K562 (cell line): ENCODE results near the gene MTF1. TPM values are rescaled to one million over a fixed set of nuclear protein-coding genes. Genes with fewer than 3 reads are reported as not detected.

ENCODE experiments used
- ATAC-seq: fragments of 200-7000 bp; cut with Tn5 transposase; 3 replicates; pipeline ENCODE4 v1.9.1; 2020; ENCODE audit warnings: moderate library complexity
- BruUV-seq: library from RNA; stranded (reverse); fragments of 400-500 nt; replicated peaks from 2 replicates; lab custom pipeline; 2021; lab: Mats Ljungman, UMichigan
- CTCF ChIA-PET: fragments of 300-600 bp; formaldehyde crosslinking; extraction: SDS; loops from one replicate; lab custom pipeline; 2021; ENCODE audit warnings: low intra/inter-chr PET ratio; lab: Yijun Ruan, JAX
- POLR2A ChIA-PET: fragments of 300-600, 350-650 bp; sonication (Branson Sonifier 250); formaldehyde crosslinking; extraction: SDS; loops from one replicate; lab custom pipeline; 2021; ENCODE audit warnings: antibody characterized with exemption, inconsistent platforms; lab: Yijun Ruan, JAX
- DNase-seq, 4 experiments: peaks; one replicate each; pipeline versions ENCODE4 v3.0.0 to v3.0.0-alpha.2; 2011 to 2018; ENCODE audit warnings: low spot score in 3 of 4, mixed read lengths in 3 of 4; ENCODE audit errors: extremely low read depth in 1 of 4
- FAIRE-seq: peaks from 2 replicates; lab custom pipeline; 2011; peaks lifted over from hg19 to GRCh38; lab: Jason Lieb, UNC
- H2AFZ ChIP-seq: 2 replicates; pipeline ENCODE4 v1.6.0; 2011; ENCODE audit warnings: low read depth, low read length, control low read depth, inconsistent platforms
- H3K27ac ChIP-seq: fragments of 200-600 bp; 3 replicates; pipeline ENCODE4 v1.8.0; 2011; ENCODE audit warnings: low read depth, mild to moderate bottlenecking, control low read depth, inconsistent platforms, low read length, moderate library complexity, mixed read lengths; ENCODE audit errors: extremely low read depth
- H3K27me3 ChIP-seq, 2 experiments: fragments of 300-600 bp in 1 of 2; 2 replicates in 1 of 2; 3 replicates in 1 of 2; pipeline versions ENCODE4 v1.6.0 to v1.8.0; 2011; ENCODE audit warnings: inconsistent platforms in 2 of 2, low read length in 2 of 2, mild to moderate bottlenecking in 1 of 2, mixed read lengths in 1 of 2, moderate library complexity in 1 of 2; ENCODE audit not compliant: control insufficient read depth in 2 of 2, insufficient read depth in 2 of 2
- H3K36me3 ChIP-seq: fragments of 300-600 bp; 3 replicates; pipeline ENCODE4 v1.8.0; 2011; ENCODE audit warnings: mild to moderate bottlenecking, low read length, inconsistent platforms; ENCODE audit not compliant: control insufficient read depth, insufficient read depth
- H3K4me1 ChIP-seq, 2 experiments: fragments of 200-600 bp in 1 of 2; replicated peaks in 1 of 2; 2 replicates in 1 of 2; 3 replicates in 1 of 2; pipeline versions ENCODE4 v1.5.1 to v1.8.0; 2011; ENCODE audit warnings: inconsistent platforms in 2 of 2, low read length in 2 of 2, mild to moderate bottlenecking in 1 of 2, mixed read lengths in 1 of 2, moderate library complexity in 1 of 2; ENCODE audit not compliant: control insufficient read depth in 2 of 2, insufficient read depth in 2 of 2
- H3K4me2 ChIP-seq: 2 replicates; pipeline ENCODE4 v1.6.1; 2011; ENCODE audit warnings: low read length, control low read depth, inconsistent platforms, mixed read lengths; ENCODE audit not compliant: insufficient read depth
- H3K4me3 ChIP-seq: fragments of 200-600 bp; sonication (generic), shearing (Covaris generic); 2 replicates; pipeline ENCODE4 v1.5.1; 2016; ENCODE audit warnings: control low read depth, inconsistent platforms
- H3K79me2 ChIP-seq: fragments of 200-600 bp; 3 replicates; pipeline ENCODE4 v1.8.0; 2011; ENCODE audit warnings: low read length, inconsistent platforms; ENCODE audit not compliant: control insufficient read depth, insufficient read depth
- H3K9ac ChIP-seq, 2 experiments: 2 replicates each; pipeline versions ENCODE4 v1.6.0 to v1.6.1; 2011; ENCODE audit warnings: low read depth in 2 of 2, low read length in 2 of 2, control low read depth in 1 of 2, inconsistent platforms in 1 of 2, mild to moderate bottlenecking in 1 of 2, mixed read lengths in 1 of 2; ENCODE audit not compliant: insufficient read depth in 1 of 2
- H3K9me1 ChIP-seq: one replicate; pipeline ENCODE4 v1.6.0; 2011; ENCODE audit warnings: inconsistent platforms, mild to moderate bottlenecking, low read length, moderate library complexity; ENCODE audit not compliant: control insufficient read depth, insufficient read depth
- H3K9me3 ChIP-seq: replicated peaks from 2 replicates; pipeline ENCODE4 v1.5.1; 2011; ENCODE audit warnings: low read depth, low read length, inconsistent platforms; ENCODE audit not compliant: control insufficient read depth, insufficient read depth
- H4K20me1 ChIP-seq: replicated peaks from 2 replicates; pipeline ENCODE4 v1.6.1; 2011; ENCODE audit warnings: low read length, inconsistent platforms, mixed read lengths; ENCODE audit not compliant: control insufficient read depth, insufficient read depth
- BRD9 ChIP-seq: fragments of 450-650 bp; IDR thresholded peaks from 2 replicates; pipeline ENCODE4 v1.6.1; 2018; ENCODE audit warnings: low read depth; ENCODE audit not compliant: partially characterized antibody
- COPS2 ChIP-seq: fragments of 450-650 bp; conservative IDR thresholded peaks from 2 replicates; pipeline ENCODE4 v1.6.1; 2016; ENCODE audit warnings: mild to moderate bottlenecking, moderate library complexity
- GATAD2B ChIP-seq: fragments of 450-650 bp; IDR thresholded peaks from 2 replicates; pipeline ENCODE4 v1.6.1; 2017; ENCODE audit warnings: mild to moderate bottlenecking, borderline replicate concordance
- HDAC1 ChIP-seq, 2 experiments: fragments of 450-650 bp; IDR thresholded peaks; 2 replicates each; pipeline ENCODE4 v1.6.1; 2016 to 2017; ENCODE audit warnings: inconsistent platforms in 1 of 2, mild to moderate bottlenecking in 1 of 2, moderate library complexity in 1 of 2
- NR1H2 ChIP-seq: sonication (generic); formaldehyde crosslinking; IDR thresholded peaks from 2 replicates; pipeline ENCODE4 v1.4.0; 2020; ENCODE audit warnings: mild to moderate bottlenecking, missing genetic modification reagents
- PML ChIP-seq: IDR thresholded peaks from 2 replicates; pipeline ENCODE4 v1.6.1; 2012; ENCODE audit warnings: low read length, inconsistent platforms
- RB1 ChIP-seq: fragments of 450-650 bp; IDR thresholded peaks from 2 replicates; pipeline ENCODE4 v1.6.1; 2017; ENCODE audit warnings: low read depth, mild to moderate bottlenecking
- ZNF146 ChIP-seq: IDR thresholded peaks from one replicate; pipeline ENCODE4 v1.6.1; 2018; ENCODE audit warnings: missing compliant biosample characterization; ENCODE audit not compliant: unreplicated experiment
- ZNF263 ChIP-seq: sonication (generic); formaldehyde crosslinking; IDR thresholded peaks from 2 replicates; pipeline ENCODE4 v1.8.0; 2022; ENCODE audit warnings: mild to moderate bottlenecking, missing genetic modification reagents, borderline replicate concordance
- ZNF354B ChIP-seq: fragments of 250-450 bp; sonication (Bioruptor Pico); IDR thresholded peaks from 2 replicates; pipeline ENCODE4 v1.4.0; 2020
- WGBS: fragments of 100-300 bp; shearing (Covaris generic); methylation state at CpG from one replicate; pipeline ENCODE4 v1.1.6; 2016; ENCODE audit warnings: low coverage, mixed read lengths; ENCODE audit not compliant: insufficient coverage; ENCODE audit errors: missing lambda C conversion rate; 5-methylcytosine and 5-hydroxymethylcytosine counted together
- in situ Hi-C: fragments of 300-500 bp; cut with MboI; formaldehyde crosslinking; loops from 4 replicates; pipeline ENCODE4 v1.15.0; 2018; ENCODE audit warnings: inconsistent platforms, mixed read lengths
- intact Hi-C: fragments of 100-400 bp; cut with micrococcal nuclease; formaldehyde crosslinking; loops from 2 replicates; pipeline ENCODE4 v1.14.2; 2022
- polyA plus RNA-seq, 8 experiments: library from polyadenylated mRNA; depleted of rRNA in 4 of 8; stranded (reverse) in 5 of 8; unstranded in 3 of 8; fragments of >200 nt; fragmentation: Nextera tagmentation in 2 of 8; fragmentation: Illumina TruSeq in 1 of 8; extraction: Ambion mirVana in 2 of 8; extraction: Trizol in 1 of 8; gene quantifications; 2 replicates each; pipeline versions ENCODE4 v1.2.1 to v1.2.3, GENCODE V29; 2011 to 2014; ENCODE audit warnings: inconsistent platforms in 1 of 8, missing spikeins in 1 of 8
- total RNA-seq, 7 experiments: library from RNA; depleted of rRNA in 6 of 7; stranded (reverse); fragments of >200 nt in 6 of 7; fragmentation: Illumina TruSeq in 2 of 7; extraction: Trizol in 2 of 7; gene quantifications; 2 replicates each; pipeline versions ENCODE4 v1.2.1 to v1.2.3, GENCODE V29; 2011 to 2021; ENCODE audit warnings: low replicate concordance in 1 of 7
- TF ChIP-seq, protein P1 (sequence below): fragments of 450-650 bp; IDR thresholded peaks from 2 replicates; pipeline ENCODE4 v1.6.1; 2017; ENCODE audit warnings: antibody characterized with exemption
- TF ChIP-seq, protein P2 (sequence below), 2 experiments: fragments of 450-650 bp; IDR thresholded peaks; 2 replicates each; pipeline ENCODE4 v1.6.1; 2016; ENCODE audit warnings: mild to moderate bottlenecking in 2 of 2, borderline replicate concordance in 1 of 2, low read depth in 1 of 2, moderate library complexity in 1 of 2
- TF ChIP-seq, protein P3 (sequence below): fragments of 450-650 bp; IDR thresholded peaks from 2 replicates; pipeline ENCODE4 v1.6.1; 2016

Gene MTF1
- total and polyA plus RNA-seq, 9 of the 15 experiments (the other 6 are each of a cell fraction or from before 2014, with no cell fraction given), result 1.1 to 12.2 (median 4.3) TPM

DNA sequence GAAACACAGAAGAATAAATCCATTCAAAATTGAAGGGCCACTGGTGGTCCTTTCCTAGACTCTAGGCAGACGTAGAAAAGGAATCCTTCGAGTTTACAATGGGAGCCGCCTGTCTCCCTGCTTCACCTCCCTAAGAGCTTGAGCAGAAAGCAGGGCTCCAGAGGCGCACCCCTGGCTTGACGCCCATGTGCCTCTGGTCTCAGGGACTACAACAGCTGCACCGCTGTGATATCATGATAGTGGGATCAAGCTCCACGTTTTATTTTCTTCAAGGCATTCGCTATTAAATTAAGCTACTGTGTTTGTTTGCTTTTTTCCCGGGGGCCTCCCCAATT lies 52.2 kb downstream of the MTF1 start:
- peaks cover 3% of the 10 kb centered on the region for H3K9me1 ChIP-seq
- CTCF ChIA-PET, result no interaction called here
- H3K79me2 ChIP-seq, result peaks cover 52% of the 10 kb centered on the region
- POLR2A ChIA-PET, result interaction anchor here (0.5 to 2.3 kb wide), 7 partner anchors 9 to 133 kb away, joined by 3 to 18 read pairs (median 4); partner anchors contain the start of gene MTF1
- H3K27ac ChIP-seq, result peak overlapping the region; percentile 78
- H3K9me3 ChIP-seq, result no peaks in the 10 kb centered on the region
- peak overlapping the region; percentile 90 for H3K4me2 ChIP-seq
- peak overlapping the region; percentile 55 for H2AFZ ChIP-seq
- under 1% methylated on average over 9 of the region's 9 CpGs for WGBS
- intact Hi-C loops (no loop called here), in situ Hi-C loops (no loop called here)
- DNase-seq (peak; percentile 56 to 63 (median 57)), FAIRE-seq (no peak), ATAC-seq (no peak)
- no peaks in the 10 kb centered on the region for H3K27me3 ChIP-seq
- no TSS peak for BruUV-seq
- peaks cover 13% of the 10 kb centered on the region for H4K20me1 ChIP-seq
- peak overlapping the region; percentile 87 to 98 for H3K9ac ChIP-seq
- H3K4me3 ChIP-seq, result peak overlapping the region; percentile 93
- H3K4me1 ChIP-seq, result peaks cover 18 to 25% of the 10 kb centered on the region in 2 experiments; a peak in 4 of 5 replicates
- peaks cover 73% of the 10 kb centered on the region for H3K36me3 ChIP-seq
- TF ChIP-seq COPS2 (no peak), GATAD2B (no peak), PML (no peak), NR1H2 (CRISPR knock-in tag) (no peak), ZNF263 (CRISPR knock-in tag) (no peak), BRD9 (no peak), RB1 (no peak), HDAC1 (IDR thresholded peaks at IDR 0.05) (no peak), ZNF146 (CRISPR knock-in tag) (no peak), ZNF354B (no peak)
- TF ChIP-seq, protein P1, sequence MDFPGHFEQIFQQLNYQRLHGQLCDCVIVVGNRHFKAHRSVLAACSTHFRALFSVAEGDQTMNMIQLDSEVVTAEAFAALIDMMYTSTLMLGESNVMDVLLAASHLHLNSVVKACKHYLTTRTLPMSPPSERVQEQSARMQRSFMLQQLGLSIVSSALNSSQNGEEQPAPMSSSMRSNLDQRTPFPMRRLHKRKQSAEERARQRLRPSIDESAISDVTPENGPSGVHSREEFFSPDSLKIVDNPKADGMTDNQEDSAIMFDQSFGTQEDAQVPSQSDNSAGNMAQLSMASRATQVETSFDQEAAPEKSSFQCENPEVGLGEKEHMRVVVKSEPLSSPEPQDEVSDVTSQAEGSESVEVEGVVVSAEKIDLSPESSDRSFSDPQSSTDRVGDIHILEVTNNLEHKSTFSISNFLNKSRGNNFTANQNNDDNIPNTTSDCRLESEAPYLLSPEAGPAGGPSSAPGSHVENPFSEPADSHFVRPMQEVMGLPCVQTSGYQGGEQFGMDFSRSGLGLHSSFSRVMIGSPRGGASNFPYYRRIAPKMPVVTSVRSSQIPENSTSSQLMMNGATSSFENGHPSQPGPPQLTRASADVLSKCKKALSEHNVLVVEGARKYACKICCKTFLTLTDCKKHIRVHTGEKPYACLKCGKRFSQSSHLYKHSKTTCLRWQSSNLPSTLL, result no peak
- TF ChIP-seq, protein P2, sequence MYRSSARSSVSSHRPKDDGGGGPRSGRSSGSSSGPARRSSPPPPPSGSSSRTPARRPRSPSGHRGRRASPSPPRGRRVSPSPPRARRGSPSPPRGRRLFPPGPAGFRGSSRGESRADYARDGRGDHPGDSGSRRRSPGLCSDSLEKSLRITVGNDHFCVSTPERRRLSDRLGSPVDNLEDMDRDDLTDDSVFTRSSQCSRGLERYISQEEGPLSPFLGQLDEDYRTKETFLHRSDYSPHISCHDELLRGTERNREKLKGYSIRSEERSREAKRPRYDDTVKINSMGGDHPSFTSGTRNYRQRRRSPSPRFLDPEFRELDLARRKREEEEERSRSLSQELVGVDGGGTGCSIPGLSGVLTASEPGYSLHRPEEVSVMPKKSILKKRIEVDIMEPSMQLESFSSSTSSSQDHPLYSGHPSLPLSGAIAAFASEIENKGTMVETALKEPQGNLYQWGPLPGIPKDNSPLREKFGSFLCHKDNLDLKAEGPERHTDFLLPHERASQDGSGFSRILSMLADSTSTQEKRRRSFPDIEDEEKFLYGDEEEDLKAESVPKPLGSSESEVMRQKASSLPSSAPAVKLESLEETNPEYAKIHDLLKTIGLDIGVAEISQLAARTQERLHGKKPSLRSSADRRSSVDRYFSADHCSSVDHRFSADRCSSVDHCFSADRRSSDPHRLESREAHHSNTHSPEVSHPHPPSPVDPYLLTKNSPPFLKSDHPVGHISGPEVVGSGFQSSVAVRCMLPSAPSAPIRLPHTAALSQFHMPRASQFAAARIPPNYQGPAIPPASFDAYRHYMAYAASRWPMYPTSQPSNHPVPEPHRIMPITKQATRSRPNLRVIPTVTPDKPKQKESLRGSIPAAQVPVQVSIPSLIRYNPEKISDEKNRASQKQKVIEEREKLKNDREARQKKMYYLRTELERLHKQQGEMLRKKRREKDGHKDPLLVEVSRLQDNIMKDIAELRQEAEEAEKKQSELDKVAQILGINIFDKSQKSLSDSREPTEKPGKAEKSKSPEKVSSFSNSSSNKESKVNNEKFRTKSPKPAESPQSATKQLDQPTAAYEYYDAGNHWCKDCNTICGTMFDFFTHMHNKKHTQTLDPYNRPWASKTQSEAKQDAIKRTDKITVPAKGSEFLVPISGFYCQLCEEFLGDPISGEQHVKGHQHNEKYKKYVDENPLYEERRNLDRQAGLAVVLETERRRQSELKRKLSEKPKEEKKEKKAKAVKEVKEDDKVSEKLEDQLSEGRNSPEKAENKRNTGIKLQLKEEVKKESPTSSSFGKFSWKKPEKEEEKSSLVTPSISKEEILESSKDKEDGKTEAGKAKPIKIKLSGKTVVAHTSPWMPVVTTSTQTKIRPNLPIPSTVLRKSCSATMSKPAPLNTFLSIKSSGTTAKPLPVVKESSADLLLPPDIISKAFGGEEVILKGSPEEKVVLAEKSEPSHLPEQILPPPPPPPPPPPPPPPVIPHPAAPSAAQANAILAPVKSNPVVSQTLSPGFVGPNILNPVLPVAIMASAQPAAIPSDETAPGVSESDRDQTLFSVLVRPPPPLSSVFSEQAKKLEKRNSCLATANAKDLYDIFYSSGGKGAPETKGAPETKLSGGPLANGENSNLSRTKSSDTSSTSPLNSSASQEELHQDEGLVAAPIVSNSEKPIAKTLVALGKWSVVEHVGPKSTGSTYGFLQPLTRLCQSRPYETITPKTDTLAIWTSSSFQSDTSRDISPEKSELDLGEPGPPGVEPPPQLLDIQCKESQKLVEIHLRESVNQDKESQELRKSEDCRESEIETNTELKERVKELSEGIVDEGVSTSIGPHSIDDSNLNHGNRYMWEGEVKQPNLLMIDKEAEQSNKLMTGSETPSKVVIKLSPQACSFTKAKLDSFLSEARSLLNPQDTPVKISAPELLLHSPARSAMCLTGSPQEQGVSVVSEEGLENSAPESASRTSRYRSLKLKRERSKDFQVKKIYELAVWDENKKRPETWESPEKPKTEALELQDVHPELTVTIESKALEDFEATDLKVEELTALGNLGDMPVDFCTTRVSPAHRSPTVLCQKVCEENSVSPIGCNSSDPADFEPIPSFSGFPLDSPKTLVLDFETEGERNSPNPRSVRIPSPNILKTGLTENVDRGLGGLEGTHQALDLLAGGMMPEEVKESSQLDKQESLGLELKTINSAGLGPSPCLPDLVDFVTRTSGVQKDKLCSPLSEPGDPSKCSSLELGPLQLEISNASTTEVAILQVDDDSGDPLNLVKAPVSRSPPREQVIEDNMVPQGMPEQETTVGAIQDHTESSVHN (IDR thresholded peaks at IDR 0.05; ENCODE audit: borderline replicate concordance in 1 of 2, low read depth in 1 of 2), result no peak
- TF ChIP-seq, protein P3, sequence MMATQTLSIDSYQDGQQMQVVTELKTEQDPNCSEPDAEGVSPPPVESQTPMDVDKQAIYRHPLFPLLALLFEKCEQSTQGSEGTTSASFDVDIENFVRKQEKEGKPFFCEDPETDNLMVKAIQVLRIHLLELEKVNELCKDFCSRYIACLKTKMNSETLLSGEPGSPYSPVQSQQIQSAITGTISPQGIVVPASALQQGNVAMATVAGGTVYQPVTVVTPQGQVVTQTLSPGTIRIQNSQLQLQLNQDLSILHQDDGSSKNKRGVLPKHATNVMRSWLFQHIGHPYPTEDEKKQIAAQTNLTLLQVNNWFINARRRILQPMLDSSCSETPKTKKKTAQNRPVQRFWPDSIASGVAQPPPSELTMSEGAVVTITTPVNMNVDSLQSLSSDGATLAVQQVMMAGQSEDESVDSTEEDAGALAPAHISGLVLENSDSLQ, result no peak
